Vagina (tissue), 2 donors: ENCODE data around the gene RSRC2.

Source experiments
- POLR2A ChIP-seq, 2 donors: fragments of 450-650 bp; IDR thresholded peaks; one replicate each; pipeline ENCODE4 v1.6.1; 2017; ENCODE audit warnings: antibody characterized with exemption in 2 of 2, mild to moderate bottlenecking in 2 of 2, moderate library complexity in 2 of 2
- POLR2AphosphoS5 ChIP-seq, 2 donors: sonication (generic); formaldehyde crosslinking; IDR thresholded peaks; one replicate each; pipeline ENCODE4 v1.9.0; 2017; ENCODE audit warnings: antibody characterized with exemption in 2 of 2, mild to moderate bottlenecking in 2 of 2, low read depth in 1 of 2; ENCODE audit not compliant: insufficient read depth in 1 of 2
- TF ChIP-seq, protein P1 (sequence below), 3 experiments: fragments of 450-650 bp in 2 of 3; fragments of 200-600 bp in 1 of 3; sonication (generic) in 1 of 3; IDR thresholded peaks; one replicate each; pipeline ENCODE4 v1.5.1; 2017 to 2019; ENCODE audit warnings: antibody characterized with exemption in 3 of 3, mild to moderate bottlenecking in 2 of 3, moderate library complexity in 2 of 3

DNA sequence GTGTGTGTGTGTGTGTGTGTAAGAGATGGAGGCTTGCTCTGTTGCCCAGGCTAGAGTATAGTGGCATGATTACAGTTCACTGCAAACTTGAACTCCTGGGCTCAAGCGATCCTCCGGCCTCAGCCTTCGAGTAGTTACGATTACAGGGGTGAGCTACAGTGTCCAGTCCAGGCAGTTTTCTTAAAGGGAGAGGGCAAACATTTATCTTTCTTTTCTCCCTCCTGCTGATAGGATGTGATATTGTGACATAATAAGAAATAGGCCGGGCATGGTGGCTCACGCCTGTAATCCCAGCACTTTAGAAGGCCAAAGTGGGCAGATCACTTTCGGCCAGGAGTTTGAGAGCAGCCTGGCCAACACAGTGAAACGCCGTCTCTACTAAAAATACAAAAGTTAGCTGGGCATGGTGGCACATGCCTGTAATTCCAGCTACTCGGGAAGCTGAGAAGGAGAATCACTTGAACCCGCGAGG lies 72.5 kb downstream of the RSRC2 start:
- TF ChIP-seq, protein P1, sequence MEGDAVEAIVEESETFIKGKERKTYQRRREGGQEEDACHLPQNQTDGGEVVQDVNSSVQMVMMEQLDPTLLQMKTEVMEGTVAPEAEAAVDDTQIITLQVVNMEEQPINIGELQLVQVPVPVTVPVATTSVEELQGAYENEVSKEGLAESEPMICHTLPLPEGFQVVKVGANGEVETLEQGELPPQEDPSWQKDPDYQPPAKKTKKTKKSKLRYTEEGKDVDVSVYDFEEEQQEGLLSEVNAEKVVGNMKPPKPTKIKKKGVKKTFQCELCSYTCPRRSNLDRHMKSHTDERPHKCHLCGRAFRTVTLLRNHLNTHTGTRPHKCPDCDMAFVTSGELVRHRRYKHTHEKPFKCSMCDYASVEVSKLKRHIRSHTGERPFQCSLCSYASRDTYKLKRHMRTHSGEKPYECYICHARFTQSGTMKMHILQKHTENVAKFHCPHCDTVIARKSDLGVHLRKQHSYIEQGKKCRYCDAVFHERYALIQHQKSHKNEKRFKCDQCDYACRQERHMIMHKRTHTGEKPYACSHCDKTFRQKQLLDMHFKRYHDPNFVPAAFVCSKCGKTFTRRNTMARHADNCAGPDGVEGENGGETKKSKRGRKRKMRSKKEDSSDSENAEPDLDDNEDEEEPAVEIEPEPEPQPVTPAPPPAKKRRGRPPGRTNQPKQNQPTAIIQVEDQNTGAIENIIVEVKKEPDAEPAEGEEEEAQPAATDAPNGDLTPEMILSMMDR (IDR thresholded peaks at IDR 0.05): no peak
- TF ChIP-seq POLR2A (IDR thresholded peaks at IDR 0.05): no peak
- TF ChIP-seq POLR2AphosphoS5 (IDR thresholded peaks at IDR 0.05; ENCODE audit: insufficient read depth in 1 of 2, low read depth in 1 of 2): no peak
